ENCODE measurements around the gene CCIN.

DNA sequence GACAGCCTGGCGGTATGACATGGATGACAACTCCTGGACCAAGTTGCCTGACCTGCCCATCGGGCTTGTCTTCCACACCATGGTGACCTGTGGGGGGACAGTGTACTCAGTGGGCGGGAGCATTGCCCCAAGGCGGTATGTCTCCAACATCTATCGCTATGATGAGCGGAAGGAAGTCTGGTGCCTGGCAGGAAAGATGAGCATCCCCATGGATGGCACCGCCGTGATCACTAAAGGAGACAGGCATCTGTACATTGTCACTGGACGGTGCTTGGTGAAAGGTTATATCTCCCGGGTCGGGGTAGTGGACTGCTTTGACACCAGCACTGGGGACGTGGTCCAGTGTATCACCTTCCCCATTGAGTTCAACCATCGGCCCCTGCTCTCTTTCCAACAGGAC is 1.3 kb downstream of the CCIN start:
- TF ChIP-seq, protein P1, sequence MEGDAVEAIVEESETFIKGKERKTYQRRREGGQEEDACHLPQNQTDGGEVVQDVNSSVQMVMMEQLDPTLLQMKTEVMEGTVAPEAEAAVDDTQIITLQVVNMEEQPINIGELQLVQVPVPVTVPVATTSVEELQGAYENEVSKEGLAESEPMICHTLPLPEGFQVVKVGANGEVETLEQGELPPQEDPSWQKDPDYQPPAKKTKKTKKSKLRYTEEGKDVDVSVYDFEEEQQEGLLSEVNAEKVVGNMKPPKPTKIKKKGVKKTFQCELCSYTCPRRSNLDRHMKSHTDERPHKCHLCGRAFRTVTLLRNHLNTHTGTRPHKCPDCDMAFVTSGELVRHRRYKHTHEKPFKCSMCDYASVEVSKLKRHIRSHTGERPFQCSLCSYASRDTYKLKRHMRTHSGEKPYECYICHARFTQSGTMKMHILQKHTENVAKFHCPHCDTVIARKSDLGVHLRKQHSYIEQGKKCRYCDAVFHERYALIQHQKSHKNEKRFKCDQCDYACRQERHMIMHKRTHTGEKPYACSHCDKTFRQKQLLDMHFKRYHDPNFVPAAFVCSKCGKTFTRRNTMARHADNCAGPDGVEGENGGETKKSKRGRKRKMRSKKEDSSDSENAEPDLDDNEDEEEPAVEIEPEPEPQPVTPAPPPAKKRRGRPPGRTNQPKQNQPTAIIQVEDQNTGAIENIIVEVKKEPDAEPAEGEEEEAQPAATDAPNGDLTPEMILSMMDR (IDR thresholded peaks at IDR 0.05; ENCODE audit: borderline replicate concordance, extremely low read depth, low read length, poor library complexity, severe bottlenecking), result no peak
- no peak for TF ChIP-seq EZH2 (IDR thresholded peaks at IDR 0.05; ENCODE audit: borderline replicate concordance, low read depth, low read length, severe bottlenecking)

All from DND-41 (cell line).